H9 (cell line): ENCODE data around the gene TMEM69. TPM values are rescaled to one million over a fixed set of nuclear protein-coding genes. Genes with fewer than 3 reads are reported as not detected.
"Not testable (repeated sequence)": the region's sequence is repeated elsewhere in the genome, so short reads cannot be mapped to it uniquely, and the experiment has no call there.

Source experiments
- DNase-seq: peaks from one replicate; pipeline ENCODE4 v3.0.0-alpha.2; 2017
- H2AFZ ChIP-seq: one replicate; pipeline ENCODE4 v1.6.1; 2013; ENCODE audit warnings: mild to moderate bottlenecking, low read length, control low read depth, moderate library complexity
- H2AK5ac ChIP-seq: 2 replicates; pipeline ENCODE4 v1.6.1; 2013; ENCODE audit warnings: low read length, control low read depth, mixed read lengths; ENCODE audit not compliant: insufficient read length
- H2BK120ac ChIP-seq: one replicate; pipeline ENCODE4 v1.6.1; 2013; ENCODE audit warnings: low read depth, mild to moderate bottlenecking, low read length, control low read depth, inconsistent platforms; ENCODE audit not compliant: poor library complexity, severe bottlenecking
- H2BK12ac ChIP-seq: 2 replicates; pipeline ENCODE4 v1.6.1; 2013; ENCODE audit warnings: low read length, control low read depth, mixed read lengths, low read depth; ENCODE audit not compliant: insufficient read length
- H2BK15ac ChIP-seq: 2 replicates; pipeline ENCODE4 v1.6.1; 2013; ENCODE audit warnings: low read depth, low read length, control low read depth
- H2BK20ac ChIP-seq: one replicate; pipeline ENCODE4 v1.6.1; 2013; ENCODE audit warnings: low read depth, mild to moderate bottlenecking, low read length, control low read depth, inconsistent platforms; ENCODE audit not compliant: poor library complexity, severe bottlenecking
- H2BK5ac ChIP-seq: 2 replicates; pipeline ENCODE4 v1.6.1; 2013; ENCODE audit warnings: low read length, control low read depth, mixed read lengths; ENCODE audit not compliant: insufficient read length
- H3K14ac ChIP-seq: 2 replicates; pipeline ENCODE4 v1.6.1; 2013; ENCODE audit warnings: low read length, control low read depth; ENCODE audit not compliant: insufficient read depth
- H3K18ac ChIP-seq: 2 replicates; pipeline ENCODE4 v1.6.1; 2013; ENCODE audit warnings: low read depth, mild to moderate bottlenecking, mixed read lengths, low read length, control low read depth; ENCODE audit not compliant: insufficient read length
- H3K23ac ChIP-seq: 2 replicates; pipeline ENCODE4 v1.6.1; 2013; ENCODE audit warnings: low read length, control low read depth, mixed read lengths, low read depth; ENCODE audit not compliant: insufficient read length
- H3K23me2 ChIP-seq: 2 replicates; pipeline ENCODE4 v1.6.1; 2013; ENCODE audit warnings: low read depth, mild to moderate bottlenecking, mixed read lengths, low read length, control low read depth; ENCODE audit not compliant: insufficient read length, poor library complexity, severe bottlenecking
- H3K27ac ChIP-seq: 2 replicates; pipeline ENCODE4 v1.5.1; 2013; ENCODE audit warnings: low read length, control low read depth, mixed read lengths, low read depth; ENCODE audit not compliant: insufficient read length
- H3K27me3 ChIP-seq: 2 replicates; pipeline ENCODE4 v1.6.1; 2013; ENCODE audit warnings: low read length, control low read depth, inconsistent platforms; ENCODE audit not compliant: insufficient read depth
- H3K4ac ChIP-seq: 2 replicates; pipeline ENCODE4 v1.6.1; 2013; ENCODE audit warnings: low read depth, mild to moderate bottlenecking, control low read depth, inconsistent platforms, low read length, moderate library complexity
- H3K4me1 ChIP-seq: 2 replicates; pipeline ENCODE4 v1.6.1; 2013; ENCODE audit warnings: low read length, control low read depth, inconsistent platforms; ENCODE audit not compliant: insufficient read depth
- H3K4me2 ChIP-seq: 2 replicates; pipeline ENCODE4 v1.6.1; 2013; ENCODE audit warnings: low read length, control low read depth, mixed read lengths; ENCODE audit not compliant: insufficient read length, insufficient read depth
- H3K56ac ChIP-seq: 2 replicates; pipeline ENCODE4 v1.6.1; 2013; ENCODE audit warnings: low read depth, mild to moderate bottlenecking, mixed read lengths, low read length, control low read depth; ENCODE audit not compliant: insufficient read length
- H3K79me1 ChIP-seq: 2 replicates; pipeline ENCODE4 v1.6.1; 2013; ENCODE audit warnings: low read depth, mild to moderate bottlenecking, moderate library complexity, low read length, control low read depth, inconsistent platforms; ENCODE audit not compliant: insufficient read depth, poor library complexity, severe bottlenecking
- H3K79me2 ChIP-seq: 2 replicates; pipeline ENCODE4 v1.6.1; 2013; ENCODE audit warnings: low read length, control low read depth, inconsistent platforms; ENCODE audit not compliant: insufficient read depth
- H3K9ac ChIP-seq: 2 replicates; pipeline ENCODE4 v1.6.1; 2013; ENCODE audit warnings: low read length, control low read depth, mixed read lengths; ENCODE audit not compliant: insufficient read length; ENCODE audit errors: extremely low read depth
- H3K9me3 ChIP-seq: one replicate; pipeline ENCODE4 v1.6.1; 2013; ENCODE audit warnings: low read depth, low read length, inconsistent platforms; ENCODE audit not compliant: control insufficient read depth
- H3T11ph ChIP-seq: one replicate; pipeline ENCODE4 v1.6.1; 2013; ENCODE audit warnings: mild to moderate bottlenecking, low read length, control low read depth, inconsistent platforms
- H4K20me1 ChIP-seq: one replicate; pipeline ENCODE4 v1.6.1; 2013; ENCODE audit not compliant: control insufficient read depth, insufficient read length, insufficient read depth
- H4K5ac ChIP-seq: 2 replicates; pipeline ENCODE4 v1.6.1; 2013; ENCODE audit warnings: low read depth, mild to moderate bottlenecking, mixed read lengths, low read length, control low read depth; ENCODE audit not compliant: insufficient read length
- H4K8ac ChIP-seq: replicated peaks from 2 replicates; pipeline ENCODE4 v1.6.1; 2013; ENCODE audit warnings: low read length, control low read depth, mixed read lengths, low read depth; ENCODE audit not compliant: insufficient read length
- H4K91ac ChIP-seq: 2 replicates; pipeline ENCODE4 v1.6.1; 2013; ENCODE audit warnings: low read depth, mild to moderate bottlenecking, moderate library complexity, mixed read lengths, low read length, control low read depth; ENCODE audit not compliant: insufficient read length
- H3K27ac Mint-ChIP-seq, 3 experiments: 2 replicates in 2 of 3; 3 replicates in 1 of 3; pipeline ENCODE4 v1.8.0; 2020 to 2021; ENCODE audit warnings: mixed read lengths in 3 of 3, mild to moderate bottlenecking in 1 of 3, moderate library complexity in 1 of 3
- H3K27me3 Mint-ChIP-seq: 2 replicates; pipeline ENCODE4 v1.8.0; 2021; ENCODE audit warnings: low read depth, mild to moderate bottlenecking, moderate library complexity, mixed read lengths
- H3K36me3 Mint-ChIP-seq, 3 experiments: 2 replicates in 2 of 3; 3 replicates in 1 of 3; pipeline ENCODE4 v1.8.0; 2020 to 2021; ENCODE audit warnings: low read depth in 3 of 3, mixed read lengths in 3 of 3; ENCODE audit not compliant: insufficient read depth in 1 of 3
- H3K4me1 Mint-ChIP-seq, 2 experiments: 2 replicates each; pipeline ENCODE4 v1.8.0; 2020; ENCODE audit warnings: mixed read lengths in 2 of 2
- H3K4me3 Mint-ChIP-seq, 2 experiments: 2 replicates in 1 of 2; 3 replicates in 1 of 2; pipeline ENCODE4 v1.8.0; 2020 to 2021; ENCODE audit warnings: mild to moderate bottlenecking in 2 of 2, mixed read lengths in 2 of 2, moderate library complexity in 1 of 2
- H3K9me3 Mint-ChIP-seq, 2 experiments: 2 replicates in 1 of 2; 3 replicates in 1 of 2; pipeline ENCODE4 v1.8.0; 2020; ENCODE audit warnings: mild to moderate bottlenecking in 2 of 2, mixed read lengths in 2 of 2, moderate library complexity in 1 of 2
- WGBS: extraction: QIAGEN DNeasy Blood & Tissue Kit; methylation state at CpG from one replicate; pipeline ENCODE4 v1.1.7; 2013; ENCODE audit warnings: missing lambda C conversion rate, low lambda C conversion rate, mixed read lengths; ENCODE audit not compliant: insufficient read length; ENCODE audit errors: extremely low coverage; 5-methylcytosine and 5-hydroxymethylcytosine counted together
- total RNA-seq: library from RNA; stranded (reverse); gene quantifications from 2 replicates; pipeline ENCODE4 v1.2.1, GENCODE V29; 2021
- TF ChIP-seq, protein P1 (sequence below): fragments of 200-600 bp; sonication (generic); conservative IDR thresholded peaks from 3 replicates; pipeline ENCODE4 v1.8.0; 2021; ENCODE audit warnings: antibody characterized with exemption, mild to moderate bottlenecking

TMEM69 gene
- total RNA-seq, 1 experiment from 2014 or later = 30.7 TPM

DNA sequence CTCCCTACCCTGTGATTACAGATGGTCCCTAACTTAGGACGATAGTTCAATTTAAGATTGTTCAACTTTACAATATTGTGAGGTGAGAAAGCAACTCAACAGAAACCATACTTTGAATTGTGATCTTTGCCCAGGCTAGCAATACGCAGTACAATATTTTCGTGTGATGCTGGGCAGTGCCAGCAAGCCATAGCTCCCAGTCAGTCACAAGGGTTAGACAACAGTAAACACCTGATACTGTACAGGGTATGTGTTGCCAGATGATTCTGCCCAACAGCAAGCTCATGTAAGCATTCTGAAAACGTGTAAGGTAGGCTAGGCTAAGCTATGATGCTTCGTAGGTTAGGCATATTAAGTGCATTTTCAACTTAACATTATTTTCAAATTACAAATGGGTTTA, 13.5 kb upstream of the TMEM69 start:
- no peak overlapping the region for H3K56ac ChIP-seq
- H3K9ac ChIP-seq = no peak overlapping the region
- no peak overlapping the region for H2AFZ ChIP-seq
- no peak overlapping the region for H3K27ac ChIP-seq
- H3K36me3 Mint-ChIP-seq = peaks cover 4 to 10% (median 8%) of the 10 kb centered on the region in 3 experiments
- H3K4me3 Mint-ChIP-seq = no peak overlapping the region
- H2AK5ac ChIP-seq = no peak overlapping the region
- DNase-seq = no peak
- no peak overlapping the region for H3K18ac ChIP-seq
- no peak overlapping the region for H2BK5ac ChIP-seq
- H3K27me3 Mint-ChIP-seq = no peaks in the 10 kb centered on the region
- no peak overlapping the region for H2BK12ac ChIP-seq
- no peak overlapping the region for H3K4ac ChIP-seq
- no peak overlapping the region for H3K27ac Mint-ChIP-seq
- H4K20me1 ChIP-seq = no peaks in the 10 kb centered on the region
- H3K14ac ChIP-seq = no peak overlapping the region
- no CpG with 5 or more reads among the region's 5 CpGs for WGBS
- H3K23ac ChIP-seq = no peak overlapping the region
- peaks cover 7% of the 10 kb centered on the region for H3K79me1 ChIP-seq
- H3K79me2 ChIP-seq = peaks cover 70% of the 10 kb centered on the region
- no peaks in the 10 kb centered on the region for H3K9me3 Mint-ChIP-seq
- no peak overlapping the region for H3T11ph ChIP-seq
- H3K23me2 ChIP-seq = no peaks in the 10 kb centered on the region
- no peak overlapping the region for H3K4me2 ChIP-seq
- no peak overlapping the region for H2BK20ac ChIP-seq
- no peaks in the 10 kb centered on the region for H3K27me3 ChIP-seq
- no peak overlapping the region for H2BK120ac ChIP-seq
- no peaks in the 10 kb centered on the region for H3K9me3 ChIP-seq
- H2BK15ac ChIP-seq = no peak overlapping the region
- H4K91ac ChIP-seq = no peak overlapping the region
- no peak overlapping the region for H4K5ac ChIP-seq
- no peak overlapping the region for H4K8ac ChIP-seq
- TF ChIP-seq, protein P1, sequence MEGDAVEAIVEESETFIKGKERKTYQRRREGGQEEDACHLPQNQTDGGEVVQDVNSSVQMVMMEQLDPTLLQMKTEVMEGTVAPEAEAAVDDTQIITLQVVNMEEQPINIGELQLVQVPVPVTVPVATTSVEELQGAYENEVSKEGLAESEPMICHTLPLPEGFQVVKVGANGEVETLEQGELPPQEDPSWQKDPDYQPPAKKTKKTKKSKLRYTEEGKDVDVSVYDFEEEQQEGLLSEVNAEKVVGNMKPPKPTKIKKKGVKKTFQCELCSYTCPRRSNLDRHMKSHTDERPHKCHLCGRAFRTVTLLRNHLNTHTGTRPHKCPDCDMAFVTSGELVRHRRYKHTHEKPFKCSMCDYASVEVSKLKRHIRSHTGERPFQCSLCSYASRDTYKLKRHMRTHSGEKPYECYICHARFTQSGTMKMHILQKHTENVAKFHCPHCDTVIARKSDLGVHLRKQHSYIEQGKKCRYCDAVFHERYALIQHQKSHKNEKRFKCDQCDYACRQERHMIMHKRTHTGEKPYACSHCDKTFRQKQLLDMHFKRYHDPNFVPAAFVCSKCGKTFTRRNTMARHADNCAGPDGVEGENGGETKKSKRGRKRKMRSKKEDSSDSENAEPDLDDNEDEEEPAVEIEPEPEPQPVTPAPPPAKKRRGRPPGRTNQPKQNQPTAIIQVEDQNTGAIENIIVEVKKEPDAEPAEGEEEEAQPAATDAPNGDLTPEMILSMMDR = no peak
- peaks cover 39% of the 10 kb centered on the region in 2 experiments for H3K4me1 Mint-ChIP-seq
- H3K4me1 ChIP-seq = peaks cover 4% of the 10 kb centered on the region; the same call in 1 of the 2 replicates

DNA sequence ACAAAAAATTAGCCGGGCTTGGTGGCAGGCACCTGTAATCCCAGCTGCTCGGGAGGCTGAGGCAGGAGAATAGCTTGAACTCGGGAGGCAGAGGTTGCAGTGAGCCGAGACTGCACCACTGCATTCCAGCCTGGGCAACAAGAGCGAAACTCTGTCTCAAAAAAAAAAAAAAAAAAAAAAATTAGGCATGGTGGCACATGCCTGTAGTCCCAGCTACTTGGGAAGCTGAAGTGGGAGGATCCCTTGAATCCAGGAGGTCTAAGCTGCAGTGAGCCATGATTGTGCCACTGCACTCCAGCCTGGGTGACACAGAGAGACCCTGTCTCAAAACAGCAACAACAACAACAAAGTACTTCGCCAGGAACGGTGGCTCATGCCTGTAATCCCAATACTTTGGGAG, 11.4 kb upstream of the TMEM69 start:
- not testable (repeated sequence) for H3K9me3 Mint-ChIP-seq, H2BK20ac ChIP-seq, H3K23ac ChIP-seq, H3K4me3 Mint-ChIP-seq, H2AFZ ChIP-seq, H3K23me2 ChIP-seq, H3K4me2 ChIP-seq, H2BK12ac ChIP-seq, H3T11ph ChIP-seq, H3K27ac Mint-ChIP-seq, H2BK5ac ChIP-seq, H3K14ac ChIP-seq, H2AK5ac ChIP-seq, H3K4me1 ChIP-seq, H3K79me1 ChIP-seq, H2BK120ac ChIP-seq, H3K9me3 ChIP-seq, H3K56ac ChIP-seq, H3K4ac ChIP-seq, H4K5ac ChIP-seq, H2BK15ac ChIP-seq, H3K9ac ChIP-seq, H4K91ac ChIP-seq, H3K27me3 Mint-ChIP-seq, H4K8ac ChIP-seq, H3K27me3 ChIP-seq, H4K20me1 ChIP-seq, H3K27ac ChIP-seq, DNase-seq, H3K18ac ChIP-seq
- Mint-ChIP-seq H3K36me3 (peaks cover 4 to 10% (median 4%) of the 10 kb centered on the region in 3 experiments; a peak in 6 of 7 replicates), H3K4me1 (peaks cover 51 to 54% of the 10 kb centered on the region in 2 experiments)
- WGBS = no CpG with 5 or more reads among the region's 7 CpGs
- H3K79me2 ChIP-seq = peaks cover 70% of the 10 kb centered on the region
